Dendritic cell treated with granulocyte-macrophage colony-stimulating factor and Interleukin-4, amounts not matched to agents 40 ng/mL and 50 ng/mL, for 4 days (primary cell): ENCODE data around the gene LRWD1.

Experiments used
- H3K27ac Mint-ChIP-seq: one replicate; pipeline ENCODE4 v1.8.0; 2022; ENCODE audit warnings: mild to moderate bottlenecking, mixed read lengths
- H3K27me3 Mint-ChIP-seq: one replicate; pipeline ENCODE4 v1.8.0; 2022; ENCODE audit warnings: mild to moderate bottlenecking, mixed read lengths
- H3K36me3 Mint-ChIP-seq: one replicate; pipeline ENCODE4 v1.8.0; 2022; ENCODE audit warnings: low read depth, mixed read lengths
- H3K4me1 Mint-ChIP-seq: one replicate; pipeline ENCODE4 v1.8.0; 2022; ENCODE audit warnings: low read depth, mixed read lengths
- H3K4me3 Mint-ChIP-seq: one replicate; pipeline ENCODE4 v1.8.0; 2022; ENCODE audit warnings: mild to moderate bottlenecking, moderate library complexity, mixed read lengths
- H3K9me3 Mint-ChIP-seq: one replicate; pipeline ENCODE4 v1.8.0; 2022; ENCODE audit warnings: mixed read lengths
- intact Hi-C: fragments of 100-400 bp; cut with micrococcal nuclease; formaldehyde crosslinking; loops from one replicate; pipeline ENCODE4 v1.15.0; 2022

LRWD1 gene

DNA sequence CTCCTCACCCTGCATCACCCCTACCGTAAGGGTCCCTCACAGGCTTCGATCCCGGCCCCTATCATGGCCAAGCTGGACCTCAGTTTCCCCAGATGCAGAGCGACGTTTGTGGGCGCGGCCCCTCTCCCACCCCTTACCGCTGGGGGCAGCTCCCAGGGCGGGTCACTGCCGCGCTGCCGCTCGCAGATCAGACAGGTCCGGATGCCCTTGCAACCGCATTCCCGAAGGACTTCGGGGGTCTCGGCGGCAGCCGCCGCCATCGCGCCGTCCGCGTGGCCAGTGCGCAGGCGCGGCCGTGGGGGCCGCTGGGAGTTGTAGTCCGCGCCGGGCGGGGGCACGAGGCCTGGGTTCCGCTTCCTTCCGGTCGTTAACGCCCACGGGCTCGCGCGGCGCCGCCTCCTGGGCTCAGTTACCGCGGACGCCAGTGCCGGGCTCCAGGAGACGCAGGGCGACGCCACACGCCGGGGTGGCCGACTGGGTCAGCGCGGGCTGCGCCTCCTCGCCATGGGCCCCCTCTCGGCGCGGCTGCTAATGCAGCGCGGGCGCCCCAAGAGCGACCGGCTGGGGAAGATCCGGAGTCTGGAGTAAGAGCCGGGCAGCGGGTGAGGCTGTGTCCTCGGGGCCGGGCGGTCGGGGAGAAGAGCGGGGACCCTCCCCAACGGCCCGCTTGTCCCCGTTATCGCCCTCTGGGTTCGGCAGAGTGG is at the start of gene LRWD1, which contains the start of gene ALKBH4:
Gene LRWD1 (plus strand): TSS at position 408 of the 704 bp plus-strand sequence. CDS start 97 bp downstream, at position 505.
Gene ALKBH4 (minus strand): TSS at position 287 of the 704 bp plus-strand sequence. CDS start 27 bp downstream, at position 260.
- Mint-ChIP-seq H3K4me3 (peak within 1 kb of the TSS; percentile 94), H3K4me1 (peaks cover 40% of the 10 kb centered on the region), H3K27me3 (peaks cover 6% of the 10 kb centered on the region), H3K36me3 (peaks cover 67% of the 10 kb centered on the region), H3K9me3 (no peaks in the 10 kb centered on the region), H3K27ac (peak within 1 kb of the TSS; percentile 91)
- intact Hi-C loops: loop anchor here (2.0 kb wide), 1 partner anchor 34 kb away; no protein-coding TSS in a partner anchor

GRCh38 chr7:102415685-102416225 is 49.0 kb upstream of the LRWD1 start:
- H3K27me3 Mint-ChIP-seq: no peaks in the 10 kb centered on the region
- peaks cover 91% of the 10 kb centered on the region for H3K36me3 Mint-ChIP-seq
- peaks cover 39% of the 10 kb centered on the region for H3K4me1 Mint-ChIP-seq
- H3K27ac Mint-ChIP-seq: no peak overlapping the region
- no peaks in the 10 kb centered on the region for H3K9me3 Mint-ChIP-seq
- intact Hi-C loops: no loop called here
- H3K4me3 Mint-ChIP-seq: no peak overlapping the region

DNA sequence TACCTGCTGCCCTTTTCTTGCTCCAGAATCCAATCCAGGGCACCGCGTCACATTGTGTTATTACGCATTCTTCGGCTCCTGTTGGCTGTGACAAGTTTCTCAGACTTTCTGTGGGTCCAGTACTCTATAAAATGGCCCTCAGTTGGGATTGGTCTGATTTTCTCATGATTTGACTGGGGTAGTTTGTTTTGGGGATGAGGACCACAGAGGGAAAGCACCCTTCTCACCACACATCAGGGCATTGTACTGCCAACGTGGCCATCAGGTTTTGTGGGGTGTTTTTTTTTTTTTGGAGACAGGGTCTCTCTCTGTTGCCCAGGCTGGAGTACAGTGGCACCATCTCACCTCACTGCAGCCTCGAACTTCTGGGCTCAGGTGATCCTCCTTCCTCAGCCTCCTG is 48.4 kb upstream of the LRWD1 start:
- H3K27me3 Mint-ChIP-seq: no peaks in the 10 kb centered on the region
- peak overlapping the region; percentile 23 for H3K27ac Mint-ChIP-seq
- H3K4me1 Mint-ChIP-seq: peaks cover 44% of the 10 kb centered on the region
- no peaks in the 10 kb centered on the region for H3K9me3 Mint-ChIP-seq
- H3K4me3 Mint-ChIP-seq: no peak overlapping the region
- intact Hi-C loops: no loop called here
- peaks cover 91% of the 10 kb centered on the region for H3K36me3 Mint-ChIP-seq

- Mint-ChIP-seq H3K4me3 (no peak overlapping the region), H3K36me3 (peaks cover 85% of the 10 kb centered on the region)
These were observed 47.7 kb upstream of the LRWD1 start for GRCh38 chr7:102417105-102417504.

DNA sequence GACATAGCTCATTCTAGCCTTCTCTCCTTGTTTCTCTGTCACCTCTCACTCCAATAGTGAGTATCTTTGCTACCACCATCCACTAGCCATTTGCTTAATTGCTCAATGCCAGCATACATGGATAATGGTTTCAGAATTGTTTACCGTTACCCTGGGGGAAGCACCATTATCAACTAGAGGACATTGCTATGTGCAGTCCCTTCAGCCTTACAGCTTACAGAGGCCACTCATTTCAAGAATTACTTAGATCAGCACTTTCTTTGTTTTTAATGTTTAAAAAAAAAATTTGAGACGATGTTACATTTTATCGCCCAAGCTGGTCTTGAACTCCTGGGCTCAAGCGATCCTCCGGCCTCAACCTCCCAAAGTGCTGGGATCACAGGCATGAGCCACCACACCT is 46.2 kb upstream of the LRWD1 start:
- H3K9me3 Mint-ChIP-seq: no peaks in the 10 kb centered on the region
- H3K36me3 Mint-ChIP-seq: peaks cover 76% of the 10 kb centered on the region
- no peak overlapping the region for H3K27ac Mint-ChIP-seq
- H3K4me1 Mint-ChIP-seq: peaks cover 38% of the 10 kb centered on the region
- intact Hi-C loops: no loop called here
- H3K27me3 Mint-ChIP-seq: no peaks in the 10 kb centered on the region
- no peak overlapping the region for H3K4me3 Mint-ChIP-seq

More at GRCh38 chr7:102417105-102417504, 47.7 kb upstream of the LRWD1 start:
- intact Hi-C loops: no loop called here
- Mint-ChIP-seq H3K27ac (peak overlapping the region; percentile 23), H3K27me3 (no peaks in the 10 kb centered on the region), H3K9me3 (no peaks in the 10 kb centered on the region), H3K4me1 (peaks cover 39% of the 10 kb centered on the region)

DNA sequence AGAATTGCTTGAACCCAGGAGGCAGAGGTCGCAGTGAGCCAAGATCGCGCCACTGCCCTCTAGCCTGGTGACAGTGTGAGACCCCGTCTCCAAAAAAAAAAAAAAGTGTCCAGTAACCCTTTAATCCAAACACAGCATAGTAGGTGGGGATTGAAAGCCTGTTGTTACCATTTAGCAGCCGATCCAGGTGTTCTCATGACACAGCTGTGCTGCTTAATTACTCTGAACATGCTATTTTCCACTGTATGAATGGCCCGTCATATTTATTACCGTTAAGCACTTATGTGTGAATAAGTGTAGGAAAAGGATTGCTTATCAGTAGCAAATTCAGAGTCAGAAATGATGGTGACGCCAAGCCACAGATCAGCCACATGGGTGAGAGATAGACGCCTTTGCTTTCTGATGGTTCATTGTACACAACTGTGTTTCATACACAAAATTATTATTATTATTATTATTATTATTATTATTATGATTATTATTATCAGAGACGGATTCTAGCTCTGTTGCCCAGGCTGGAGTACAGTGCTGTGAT is 43.0 kb upstream of the LRWD1 start:
- H3K36me3 Mint-ChIP-seq: peaks cover 65% of the 10 kb centered on the region
- no peaks in the 10 kb centered on the region for H3K27me3 Mint-ChIP-seq
- intact Hi-C loops: no loop called here
- H3K27ac Mint-ChIP-seq: no peak overlapping the region
- H3K4me1 Mint-ChIP-seq: peaks cover 57% of the 10 kb centered on the region
- no peaks in the 10 kb centered on the region for H3K9me3 Mint-ChIP-seq
- H3K4me3 Mint-ChIP-seq: no peak overlapping the region

DNA sequence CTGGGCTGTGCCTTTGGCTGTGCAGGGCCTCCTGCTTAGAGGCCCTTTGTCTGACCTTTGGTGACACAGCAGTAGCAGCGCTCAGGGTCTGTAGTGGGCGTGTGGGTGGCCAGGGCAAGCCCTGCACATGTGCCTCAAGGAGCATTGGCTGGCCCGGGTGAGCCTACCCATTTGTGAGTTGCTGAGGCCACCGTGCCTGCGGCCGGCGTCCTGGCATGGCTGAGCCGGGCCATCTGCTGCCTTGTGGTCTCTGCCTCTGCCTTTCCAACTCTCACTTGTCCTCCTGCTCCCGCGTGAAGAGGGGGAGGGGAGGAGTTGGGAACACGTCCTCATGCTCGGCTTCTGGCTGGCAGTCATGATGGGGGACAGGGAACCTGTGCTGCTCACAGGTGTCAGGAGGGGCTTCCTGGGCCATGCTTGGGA is 40.6 kb upstream of the LRWD1 start:
- Mint-ChIP-seq H3K27me3 (no peaks in the 10 kb centered on the region), H3K36me3 (peaks cover 50% of the 10 kb centered on the region), H3K4me3 (no peak overlapping the region), H3K27ac (peak overlapping the region; percentile 100), H3K4me1 (peaks cover 64% of the 10 kb centered on the region), H3K9me3 (no peaks in the 10 kb centered on the region)
- intact Hi-C loops: no loop called here

- Mint-ChIP-seq H3K4me1 (peaks cover 66% of the 10 kb centered on the region), H3K36me3 (peaks cover 50% of the 10 kb centered on the region)
These were observed 40.0 kb upstream of the LRWD1 start for GRCh38 chr7:102424787-102425218.

DNA sequence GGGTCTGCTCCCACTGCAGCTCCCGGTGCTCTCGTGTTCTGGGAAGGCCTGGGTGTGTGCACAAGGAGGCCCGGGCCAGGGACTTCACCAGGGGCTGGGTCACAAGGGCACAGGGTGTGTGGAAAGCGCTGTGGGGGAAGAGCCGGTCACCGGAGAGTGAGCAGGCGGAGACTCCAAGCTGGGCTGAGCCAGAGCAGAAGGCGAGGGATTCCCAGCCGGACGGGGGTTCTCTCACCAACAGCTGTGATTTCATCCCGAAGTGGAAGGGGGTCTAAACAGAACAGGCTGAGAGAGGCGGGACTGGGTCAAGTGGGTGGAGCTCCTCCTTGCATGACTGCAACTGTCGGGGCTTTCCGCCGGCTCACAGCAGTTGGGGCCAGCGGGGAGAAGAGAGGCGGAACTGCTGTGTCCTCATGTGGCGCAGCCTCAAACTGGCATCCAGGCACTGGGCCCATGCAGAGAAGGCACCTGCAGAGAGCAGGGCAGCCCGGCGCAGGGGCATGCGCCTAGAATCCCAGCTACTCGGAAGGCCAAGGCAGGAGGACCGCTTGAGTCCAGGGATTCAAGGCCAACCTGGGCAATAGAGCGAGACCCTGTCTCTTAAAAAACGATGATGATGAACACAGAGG is 39.0 kb upstream of the LRWD1 start:
- H3K27me3 Mint-ChIP-seq: no peaks in the 10 kb centered on the region
- H3K4me1 Mint-ChIP-seq: peaks cover 65% of the 10 kb centered on the region

More at GRCh38 chr7:102424787-102425218, 40.0 kb upstream of the LRWD1 start:
- Mint-ChIP-seq H3K4me3 (peak overlapping the region; percentile 69), H3K27me3 (no peaks in the 10 kb centered on the region), H3K27ac (peak overlapping the region; percentile 100), H3K9me3 (no peaks in the 10 kb centered on the region)
- intact Hi-C loops: no loop called here

DNA sequence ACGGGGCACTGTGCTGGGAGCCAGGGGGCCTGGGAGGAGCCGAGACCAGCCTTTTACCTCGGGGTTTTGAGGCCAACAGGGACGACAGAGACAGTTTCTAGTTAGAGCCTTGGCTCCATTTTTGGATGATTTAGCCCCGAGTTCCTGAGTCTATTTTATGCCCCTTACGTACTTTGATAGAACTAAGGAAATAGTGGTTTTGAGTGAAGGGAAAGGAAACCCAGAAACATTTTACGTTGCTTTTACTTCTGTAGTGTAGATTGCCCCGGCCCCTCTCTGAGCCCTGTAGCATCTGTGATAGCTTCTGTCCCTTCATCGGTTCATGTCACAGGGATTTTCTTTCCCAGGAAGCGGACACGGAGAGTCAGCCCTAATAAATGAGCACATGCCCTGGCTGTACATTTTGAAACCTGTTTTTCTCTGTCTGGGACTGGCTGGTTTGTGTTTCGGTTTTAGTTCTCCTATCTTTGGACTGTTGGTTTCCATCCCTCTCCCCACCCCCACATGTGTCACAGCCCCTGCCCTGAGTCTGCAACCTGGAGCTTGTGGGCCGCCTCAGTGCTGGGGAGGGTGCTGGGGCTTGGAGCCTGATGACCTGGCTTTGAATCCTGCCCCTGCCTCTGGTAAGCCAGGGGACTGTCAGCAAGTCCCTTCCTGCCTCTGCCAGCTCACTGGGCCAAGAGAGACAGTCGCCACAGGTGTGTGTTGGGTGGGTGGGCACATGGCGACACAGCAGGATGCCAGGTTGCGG is 38.3 kb upstream of the LRWD1 start:
- H3K9me3 Mint-ChIP-seq: no peaks in the 10 kb centered on the region
- intact Hi-C loops: no loop called here
- H3K4me1 Mint-ChIP-seq: peaks cover 66% of the 10 kb centered on the region
- peak overlapping the region; percentile 100 for H3K27ac Mint-ChIP-seq
- peak overlapping the region; percentile 69 for H3K4me3 Mint-ChIP-seq
- H3K36me3 Mint-ChIP-seq: peaks cover 36% of the 10 kb centered on the region
- H3K27me3 Mint-ChIP-seq: no peaks in the 10 kb centered on the region

More for the DNA sequence above, 39.0 kb upstream of the LRWD1 start:
- Mint-ChIP-seq H3K9me3 (no peaks in the 10 kb centered on the region), H3K4me3 (peak overlapping the region; percentile 69), H3K27ac (peak overlapping the region; percentile 100), H3K36me3 (peaks cover 43% of the 10 kb centered on the region)
- intact Hi-C loops: no loop called here

GRCh38 chr7:102427019-102427405 is 37.8 kb upstream of the LRWD1 start:
- H3K4me3 Mint-ChIP-seq: peak overlapping the region; percentile 69
- H3K27me3 Mint-ChIP-seq: no peaks in the 10 kb centered on the region
- peaks cover 35% of the 10 kb centered on the region for H3K36me3 Mint-ChIP-seq
- H3K4me1 Mint-ChIP-seq: peaks cover 72% of the 10 kb centered on the region
- H3K27ac Mint-ChIP-seq: peak overlapping the region; percentile 100
- no peaks in the 10 kb centered on the region for H3K9me3 Mint-ChIP-seq
- intact Hi-C loops: no loop called here

DNA sequence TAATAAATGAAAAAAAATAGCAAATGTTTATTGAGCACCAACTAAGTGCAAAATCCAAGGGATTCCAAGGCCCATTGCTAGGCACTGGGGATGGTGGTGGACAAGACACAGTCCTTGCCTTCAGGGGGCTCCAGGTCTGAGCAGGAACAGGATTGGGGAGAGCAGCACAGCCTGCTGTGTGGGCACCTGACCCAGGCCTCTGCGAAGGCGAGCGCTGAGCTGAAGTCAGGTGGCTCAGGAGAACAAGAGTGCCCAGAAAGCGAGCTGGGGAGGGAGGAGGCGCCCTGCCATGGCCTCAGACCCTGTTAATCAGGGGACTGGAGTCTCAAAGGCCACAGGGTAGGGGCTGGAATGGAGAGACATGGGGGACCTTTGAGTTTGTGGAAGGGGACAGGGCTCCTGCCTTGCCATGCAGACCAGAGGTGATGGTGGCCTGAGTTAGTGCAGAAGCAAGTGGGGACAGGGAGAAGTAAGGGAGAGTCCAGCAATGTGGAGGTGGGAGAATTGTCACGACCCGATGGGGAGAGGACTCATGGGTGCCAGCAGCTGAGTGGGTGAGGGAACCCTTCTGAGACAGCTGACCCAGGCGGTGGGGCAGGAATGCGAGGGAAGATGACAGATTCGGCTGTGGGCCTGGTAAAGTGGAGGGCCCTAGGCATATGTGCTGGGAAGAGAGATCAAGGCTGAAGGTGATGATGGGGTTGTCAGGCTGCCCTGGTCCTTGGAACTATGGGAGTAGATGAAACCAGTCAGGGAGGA is 35.5 kb upstream of the LRWD1 start:
- Mint-ChIP-seq H3K9me3 (no peaks in the 10 kb centered on the region), H3K4me3 (no peak overlapping the region), H3K27ac (peak overlapping the region; percentile 72), H3K27me3 (no peaks in the 10 kb centered on the region), H3K36me3 (peaks cover 31% of the 10 kb centered on the region), H3K4me1 (peaks cover 70% of the 10 kb centered on the region)
- intact Hi-C loops: no loop called here
